Peyer's patch (tissue), 4 donors: ENCODE measurements around the gene OR52E6. TPM values are rescaled to one million over a fixed set of nuclear protein-coding genes. Genes with fewer than 3 reads are reported as not detected.

ENCODE experiments used
- DNase-seq, 3 donors: peaks; one replicate each; pipeline ENCODE4 v3.0.0-alpha.2; 2017 to 2019
- H3K27ac ChIP-seq, 4 donors: fragments of 200-600 bp; sonication (generic); one replicate each; pipeline ENCODE4 v1.5.1; 2016 to 2019
- H3K27me3 ChIP-seq, 2 donors: fragments of 200-600 bp; sonication (generic); one replicate each; pipeline ENCODE4 v1.5.1; 2019
- H3K36me3 ChIP-seq, 3 donors: fragments of 200-600 bp; sonication (generic); one replicate each; pipeline ENCODE4 v1.5.1; 2016 to 2019
- H3K4me1 ChIP-seq, 4 donors: fragments of 200-600 bp; sonication (generic); one replicate each; pipeline ENCODE4 v1.5.1; 2016 to 2019
- H3K4me3 ChIP-seq, 4 donors: fragments of 200-600 bp; sonication (generic); 1 replicate in 3 of 4; 2 replicates in 1 of 4; pipeline ENCODE4 v1.5.1; 2016 to 2019; ENCODE audit warnings: mild to moderate bottlenecking in 1 of 4
- H3K9me3 ChIP-seq, 4 donors: fragments of 200-600 bp; sonication (generic); one replicate each; pipeline ENCODE4 v1.5.1; 2016 to 2019; ENCODE audit warnings: mild to moderate bottlenecking in 1 of 4
- CTCF ChIP-seq, 6 experiments: fragments of 450-650 bp in 4 of 6; fragments of 200-600 bp in 2 of 6; sonication (generic) in 1 of 6; IDR thresholded peaks; one replicate each; pipeline ENCODE4 v1.5.1; 2017 to 2019; ENCODE audit warnings: antibody characterized with exemption in 6 of 6, mild to moderate bottlenecking in 3 of 6, moderate library complexity in 1 of 6
- POLR2A ChIP-seq, 2 donors: fragments of 450-650 bp; IDR thresholded peaks; one replicate each; pipeline ENCODE4 v1.5.1; 2017; ENCODE audit warnings: antibody characterized with exemption in 2 of 2, mild to moderate bottlenecking in 2 of 2, moderate library complexity in 2 of 2
- total RNA-seq, 4 donors: library from RNA; depleted of rRNA; stranded (reverse); fragments of >200 nt; gene quantifications; one replicate each; pipeline ENCODE4 v1.1.0, GENCODE V29; 2016

OR52E6 gene
- total RNA-seq, 4 donors from 2014 or later: not detected

- Histone ChIP-seq H3K9me3 (no peaks in the 10 kb centered on the region), H3K27me3 (no peaks in the 10 kb centered on the region), H3K4me1 (no peaks in the 10 kb centered on the region), H3K4me3 (no peak overlapping the region), H3K36me3 (no peaks in the 10 kb centered on the region), H3K27ac (no peak overlapping the region)
- DNase-seq: no peak
- TF ChIP-seq POLR2A (IDR thresholded peaks at IDR 0.05): no peak
- TF ChIP-seq CTCF (IDR thresholded peaks at IDR 0.05): no peak
Observed at GRCh38 chr11:5837695-5838094, 4.0 kb downstream of the OR52E6 start.

DNA sequence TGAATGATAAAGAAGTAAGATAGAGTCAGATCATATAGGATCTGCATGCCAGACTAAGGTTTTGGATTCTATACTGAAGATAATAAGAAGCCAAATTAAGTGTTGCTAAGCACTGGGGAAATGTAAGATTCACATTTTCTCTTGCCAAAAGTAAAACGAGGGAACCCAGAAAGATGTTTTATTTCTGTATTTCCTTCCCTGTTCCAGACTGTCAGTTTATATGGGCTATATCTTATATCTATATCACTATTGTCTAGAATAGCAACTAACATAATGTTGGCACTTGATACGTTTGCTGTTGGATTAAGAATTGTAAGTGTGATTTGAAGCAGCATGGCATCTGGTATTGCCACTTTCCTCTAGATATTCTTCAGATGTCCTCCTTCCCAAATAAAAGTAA is 8.3 kb downstream of the OR52E6 start:
- no peak for DNase-seq
- no peaks in the 10 kb centered on the region for H3K36me3 ChIP-seq
- no peaks in the 10 kb centered on the region for H3K9me3 ChIP-seq
- H3K4me1 ChIP-seq: no peaks in the 10 kb centered on the region
- H3K27me3 ChIP-seq: no peaks in the 10 kb centered on the region
- no peak overlapping the region for H3K4me3 ChIP-seq
- no peak overlapping the region for H3K27ac ChIP-seq
- TF ChIP-seq POLR2A (IDR thresholded peaks at IDR 0.05) (no peak), CTCF (IDR thresholded peaks at IDR 0.05) (no peak)

GRCh38 chr11:5831196-5831829 is 10.4 kb downstream of the OR52E6 start:
- Histone ChIP-seq H3K36me3 (no peaks in the 10 kb centered on the region), H3K27me3 (no peaks in the 10 kb centered on the region), H3K4me1 (no peaks in the 10 kb centered on the region), H3K27ac (no peak overlapping the region), H3K9me3 (no peaks in the 10 kb centered on the region), H3K4me3 (no peak overlapping the region)
- DNase-seq: no peak
- TF ChIP-seq CTCF (IDR thresholded peaks at IDR 0.05): no peak
- TF ChIP-seq POLR2A (IDR thresholded peaks at IDR 0.05): no peak

DNA sequence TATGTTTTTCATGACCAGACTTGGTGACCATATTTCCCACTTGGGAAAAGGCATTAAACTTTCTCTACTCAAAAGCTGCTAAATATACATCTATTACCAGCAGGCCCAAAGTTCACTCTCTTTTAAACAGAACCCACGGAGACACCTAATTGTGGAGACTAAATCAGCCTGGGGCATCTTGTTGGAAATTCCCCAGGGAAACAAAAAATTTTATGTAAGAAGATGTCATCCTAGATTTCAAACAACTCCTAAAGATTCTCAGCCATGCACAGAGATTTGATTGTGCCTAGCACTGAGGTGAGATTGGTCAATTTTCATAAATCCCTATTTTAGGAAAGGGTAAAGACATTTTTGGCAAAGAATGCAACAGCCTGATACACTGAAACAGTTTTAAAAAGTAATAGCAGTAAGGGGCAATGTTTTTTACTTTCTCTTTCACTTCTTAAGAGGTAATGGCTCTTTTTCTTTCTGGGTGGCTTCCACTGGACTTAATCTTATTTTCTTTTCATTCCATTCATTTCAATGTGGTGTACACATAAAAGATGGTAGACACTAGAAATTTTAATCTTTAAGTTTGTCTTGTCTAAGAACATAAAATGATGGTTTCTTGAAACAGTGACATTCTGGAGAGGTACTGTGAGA is 23.3 kb downstream of the OR52E6 start:
- no peaks in the 10 kb centered on the region for H3K27me3 ChIP-seq
- H3K4me3 ChIP-seq: no peak overlapping the region
- DNase-seq: no peak
- no peak for TF ChIP-seq POLR2A (IDR thresholded peaks at IDR 0.05)
- no peak for TF ChIP-seq CTCF (IDR thresholded peaks at IDR 0.05)
- H3K9me3 ChIP-seq: no peaks in the 10 kb centered on the region
- no peaks in the 10 kb centered on the region for H3K36me3 ChIP-seq
- no peak overlapping the region for H3K27ac ChIP-seq
- no peaks in the 10 kb centered on the region for H3K4me1 ChIP-seq

- DNase-seq: no peak
- Histone ChIP-seq H3K9me3 (no peaks in the 10 kb centered on the region), H3K36me3 (no peaks in the 10 kb centered on the region), H3K27ac (no peak overlapping the region), H3K4me1 (no peaks in the 10 kb centered on the region), H3K27me3 (no peaks in the 10 kb centered on the region), H3K4me3 (no peak overlapping the region)
- no peak for TF ChIP-seq CTCF (IDR thresholded peaks at IDR 0.05)
- TF ChIP-seq POLR2A (IDR thresholded peaks at IDR 0.05): no peak
Observed at GRCh38 chr11:5815534-5815933, 26.2 kb downstream of the OR52E6 start.
